GM12891 (cell line): Measurements from ENCODE around the gene FAM240A.

Experiments
- POLR2A ChIP-seq: IDR thresholded peaks from 2 replicates; pipeline ENCODE4 v1.6.1; 2011; ENCODE audit warnings: low read depth, low read length, control low read depth
- POLR2AphosphoS5 ChIP-seq: IDR thresholded peaks from 2 replicates; pipeline ENCODE4 v1.6.1; 2011; ENCODE audit warnings: low read depth, low read length, control low read depth
- POU2F2 ChIP-seq: IDR thresholded peaks from 2 replicates; pipeline ENCODE4 v1.6.1; 2011; ENCODE audit warnings: low read depth, mild to moderate bottlenecking, control low read depth, low read length, moderate library complexity
- TAF1 ChIP-seq: IDR thresholded peaks from 2 replicates; pipeline ENCODE4 v1.6.1; 2011; ENCODE audit warnings: low read depth, low read length, control low read depth

- TF ChIP-seq POU2F2 (no peak), POLR2AphosphoS5 (no peak), POLR2A (no peak), TAF1 (no peak)
Observed at GRCh38 chr3:46575577-46576222, 36.6 kb upstream of the FAM240A start.
